ENCODE results near the gene GNG10.
A peak's percentile ranks its signal among the peaks of the same experiment; 100 is the strongest.
"Not testable (repeated sequence)": the region's sequence is repeated elsewhere in the genome, so short reads cannot be mapped to it uniquely, and the experiment has no call there.

GNG10 gene

GRCh38 chr9:111657051-111657450, 4.4 kb upstream of the GNG10 start:
- DNase-seq: no peak

- DNase-seq: no peak
These were observed 2.5 kb upstream of the GNG10 start for GRCh38 chr9:111658943-111659342.

GRCh38 chr9:111659691-111660090, 1.7 kb upstream of the GNG10 start:
- no peak for DNase-seq

- peak; percentile 10 for DNase-seq
These were observed 557 bp downstream of the GNG10 start for GRCh38 chr9:111661802-111662521.

- DNase-seq: no peak
These were observed 1.3 kb downstream of the GNG10 start for GRCh38 chr9:111662576-111663300.

- DNase-seq: no peak
These were observed 2.0 kb downstream of the GNG10 start for GRCh38 chr9:111663301-111663823.

- DNase-seq: no peak
These were observed 6.7 kb downstream of the GNG10 start for GRCh38 chr9:111668026-111668573.

- DNase-seq: not testable (repeated sequence)
These were observed 7.2 kb downstream of the GNG10 start for GRCh38 chr9:111668601-111669000.

GRCh38 chr9:111674319-111674718, 12.9 kb downstream of the GNG10 start:
- DNase-seq: no peak

- DNase-seq: no peak
These were observed 14.7 kb downstream of the GNG10 start for GRCh38 chr9:111676116-111676515.

GRCh38 chr9:111678293-111678692, 16.9 kb downstream of the GNG10 start:
- DNase-seq: no peak

- no peak for DNase-seq
These were observed 17.8 kb downstream of the GNG10 start for GRCh38 chr9:111679199-111679598.

- DNase-seq: no peak
These were observed 22.0 kb downstream of the GNG10 start for GRCh38 chr9:111683392-111683791.

- DNase-seq: no peak
These were observed 30.4 kb downstream of the GNG10 start for GRCh38 chr9:111691672-111692329.

GRCh38 chr9:111696796-111697195, 35.4 kb downstream of the GNG10 start:
- DNase-seq: no peak

GRCh38 chr9:111700776-111701175, 39.4 kb downstream of the GNG10 start:
- no peak for DNase-seq

GRCh38 chr9:111704503-111704902, 43.1 kb downstream of the GNG10 start:
- DNase-seq: no peak

GRCh38 chr9:111711548-111711947, 50.1 kb downstream of the GNG10 start:
- no peak for DNase-seq

GRCh38 chr9:111712369-111712768, 51.0 kb downstream of the GNG10 start:
- no peak for DNase-seq

GRCh38 chr9:111715471-111715870, 54.1 kb downstream of the GNG10 start:
- no peak for DNase-seq

GRCh38 chr9:111719541-111719940, 58.1 kb downstream of the GNG10 start:
- DNase-seq: no peak

Measured in effector CD4-positive, alpha-beta T cell (primary cell).